ENCODE measurements around the gene MT2A.

DNA sequence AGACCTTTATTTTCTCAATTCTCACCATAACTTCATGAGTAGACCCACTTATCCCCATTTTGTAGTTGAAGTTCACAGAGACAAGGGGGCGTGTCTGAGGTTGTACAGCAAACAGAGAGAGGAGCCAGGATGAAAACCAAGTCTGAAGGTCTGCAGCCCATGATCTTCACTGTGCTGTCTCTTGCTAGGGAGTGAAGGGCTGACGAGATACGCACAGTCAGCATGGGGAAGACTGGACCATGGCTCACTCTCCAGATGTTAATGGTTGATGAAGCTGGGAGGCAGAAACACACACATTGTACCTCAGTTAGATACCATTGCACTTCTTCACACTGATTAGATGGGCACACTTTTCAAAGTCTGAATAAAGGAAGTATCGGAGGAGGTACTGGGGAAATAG, 49.3 kb upstream of the MT2A start:
- TF ChIP-seq, protein P1, sequence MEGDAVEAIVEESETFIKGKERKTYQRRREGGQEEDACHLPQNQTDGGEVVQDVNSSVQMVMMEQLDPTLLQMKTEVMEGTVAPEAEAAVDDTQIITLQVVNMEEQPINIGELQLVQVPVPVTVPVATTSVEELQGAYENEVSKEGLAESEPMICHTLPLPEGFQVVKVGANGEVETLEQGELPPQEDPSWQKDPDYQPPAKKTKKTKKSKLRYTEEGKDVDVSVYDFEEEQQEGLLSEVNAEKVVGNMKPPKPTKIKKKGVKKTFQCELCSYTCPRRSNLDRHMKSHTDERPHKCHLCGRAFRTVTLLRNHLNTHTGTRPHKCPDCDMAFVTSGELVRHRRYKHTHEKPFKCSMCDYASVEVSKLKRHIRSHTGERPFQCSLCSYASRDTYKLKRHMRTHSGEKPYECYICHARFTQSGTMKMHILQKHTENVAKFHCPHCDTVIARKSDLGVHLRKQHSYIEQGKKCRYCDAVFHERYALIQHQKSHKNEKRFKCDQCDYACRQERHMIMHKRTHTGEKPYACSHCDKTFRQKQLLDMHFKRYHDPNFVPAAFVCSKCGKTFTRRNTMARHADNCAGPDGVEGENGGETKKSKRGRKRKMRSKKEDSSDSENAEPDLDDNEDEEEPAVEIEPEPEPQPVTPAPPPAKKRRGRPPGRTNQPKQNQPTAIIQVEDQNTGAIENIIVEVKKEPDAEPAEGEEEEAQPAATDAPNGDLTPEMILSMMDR (IDR thresholded peaks at IDR 0.05): no peak
- no peak for TF ChIP-seq POLR2A (IDR thresholded peaks at IDR 0.05)
